IPS DF 4.7 (cell line): ENCODE data around the gene PTS.
"Not testable (repeated sequence)": the region's sequence is repeated elsewhere in the genome, so short reads cannot be mapped to it uniquely, and the experiment has no call there.

Source experiments
- DNase-seq: peaks from one replicate; pipeline ENCODE4 v3.0.0-alpha.2; 2013; ENCODE audit warnings: low spot score; ENCODE audit errors: extremely low read depth

Gene PTS

DNA sequence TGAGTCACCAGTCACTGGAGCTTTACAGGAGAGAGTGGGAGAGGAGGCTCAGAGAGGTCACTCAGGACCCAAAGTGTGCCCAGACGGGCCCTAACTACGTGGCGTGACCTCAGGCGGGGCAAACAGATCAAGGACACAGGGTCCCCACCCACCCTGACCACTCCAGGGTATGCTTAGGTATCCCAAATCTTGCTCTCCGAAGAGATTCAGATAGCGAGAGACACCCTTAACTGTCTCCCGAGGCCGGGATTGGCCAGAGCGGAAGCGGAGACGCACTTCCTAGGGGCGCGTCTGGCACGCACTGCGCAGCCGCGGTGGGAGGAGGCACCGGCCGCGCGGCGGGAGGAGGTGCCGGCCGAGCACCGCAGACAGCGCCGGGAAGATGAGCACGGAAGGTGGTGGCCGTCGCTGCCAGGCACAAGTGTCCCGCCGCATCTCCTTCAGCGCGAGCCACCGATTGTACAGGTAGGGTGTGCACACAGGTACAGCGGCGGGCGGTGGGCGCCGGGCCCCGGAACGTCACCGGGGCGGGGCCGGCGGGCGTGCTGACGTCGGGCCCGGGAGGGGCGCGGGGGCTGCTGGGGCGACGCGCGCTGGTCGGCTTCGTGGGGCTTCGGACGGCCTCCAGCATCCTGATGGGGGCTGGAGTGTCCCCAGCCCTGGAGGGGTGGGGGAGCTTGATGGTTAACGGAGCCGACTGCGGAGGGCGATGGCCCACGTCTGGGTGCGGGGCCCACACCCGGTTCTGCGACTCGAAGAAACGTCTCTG, at the start of gene PTS:
Gene PTS, plus strand, starts transcription at position 367 of the 769 bp plus-strand sequence. Its CDS starts 16 bp downstream, at position 383.
- DNase-seq, result no peak

DNA sequence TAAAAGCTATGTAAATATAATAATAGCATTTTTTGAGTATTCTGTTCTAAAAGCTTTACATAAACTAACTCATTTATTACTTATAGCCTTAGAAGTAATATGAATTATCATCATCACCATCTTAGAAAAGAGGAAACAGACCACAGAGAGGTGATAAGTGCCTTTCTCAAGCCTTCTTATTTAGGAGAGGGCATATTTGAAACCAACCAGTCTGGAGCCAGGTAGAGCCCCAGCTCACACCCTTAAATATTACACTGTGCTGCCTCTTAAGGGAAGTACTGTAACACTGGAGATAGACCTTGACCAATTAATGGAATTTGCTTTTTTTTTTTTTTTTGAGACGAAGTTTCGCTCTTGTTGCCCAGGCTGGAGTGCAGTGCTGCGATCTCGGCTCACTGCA, 48.6 kb upstream of the PTS start:
- no peak for DNase-seq

DNA sequence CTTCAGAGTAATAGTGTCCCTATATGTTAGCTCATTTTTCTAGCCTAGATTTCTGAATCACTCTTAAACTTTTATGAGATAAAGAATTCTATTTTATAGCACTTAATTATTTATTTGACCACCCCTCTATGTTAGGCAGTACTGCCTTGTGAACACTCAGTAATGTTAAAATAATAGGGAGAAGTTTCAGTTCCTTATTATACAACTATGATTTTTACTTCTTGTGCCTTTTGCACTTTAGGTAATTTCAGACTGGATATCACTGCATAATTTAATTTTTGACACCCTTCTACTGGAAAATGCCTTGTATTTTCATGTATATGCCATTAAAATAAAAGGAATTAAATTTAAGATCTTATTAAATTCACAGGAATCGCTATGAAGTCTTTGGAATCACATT, 47.8 kb upstream of the PTS start:
- no peak for DNase-seq

DNA sequence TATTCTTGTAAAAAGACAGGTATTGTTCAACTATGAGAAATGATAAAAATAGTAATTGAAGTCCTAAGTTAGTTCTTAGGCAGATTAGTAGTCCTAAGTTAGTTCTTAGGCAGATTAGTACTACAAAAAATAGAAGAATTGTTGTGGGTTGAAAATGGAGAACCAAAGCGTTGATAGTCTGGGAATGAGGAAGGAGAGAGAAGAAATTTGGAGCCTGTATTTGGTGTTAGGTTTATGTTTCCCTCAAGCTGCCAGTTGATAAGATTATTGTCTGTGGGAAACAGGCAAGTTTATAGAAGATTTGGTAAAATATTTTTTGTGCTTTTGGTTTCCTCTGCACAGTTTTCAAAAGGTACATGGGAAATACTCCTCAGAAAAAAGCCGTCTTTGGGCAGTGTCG, 47.3 kb upstream of the PTS start:
- no peak for DNase-seq

DNA sequence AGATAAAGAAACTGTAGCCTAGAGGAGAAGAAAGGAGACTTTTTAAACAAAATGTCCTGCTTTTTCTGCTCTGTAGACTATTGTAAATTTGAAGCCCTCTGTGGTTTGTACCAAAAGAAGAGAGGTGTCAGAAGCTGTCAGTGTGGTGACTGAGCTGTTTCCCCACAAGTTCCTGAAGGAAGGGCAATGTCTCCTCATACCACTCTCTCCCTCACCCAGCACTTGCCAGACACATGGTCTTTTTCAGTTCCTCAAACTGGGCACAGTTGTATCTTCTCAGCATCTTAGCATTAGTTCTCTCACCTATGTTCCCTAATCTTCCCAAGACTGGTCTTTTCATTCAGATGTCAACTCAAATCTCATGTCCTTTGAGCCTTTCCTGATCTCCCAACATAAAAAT, 46.6 kb upstream of the PTS start:
- no peak for DNase-seq

DNA sequence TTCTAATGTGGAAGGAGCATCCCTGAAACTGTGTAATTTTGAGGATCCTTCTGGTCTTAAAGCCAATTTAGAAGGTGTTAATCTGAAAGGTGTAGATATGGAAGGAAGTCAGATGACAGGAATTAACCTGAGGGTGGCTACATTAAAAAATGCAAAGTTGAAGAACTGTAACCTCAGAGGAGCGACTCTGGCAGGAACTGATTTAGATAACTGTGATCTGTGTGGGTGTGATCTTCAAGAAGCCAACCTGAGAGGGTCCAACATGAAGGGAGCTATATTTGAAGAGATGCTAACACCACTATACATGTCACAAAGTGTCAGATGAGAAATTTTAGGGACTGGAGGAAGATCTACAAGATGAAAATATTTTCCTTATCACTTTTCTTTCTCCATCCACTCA, 43.4 kb upstream of the PTS start:
- DNase-seq, result no peak

DNA sequence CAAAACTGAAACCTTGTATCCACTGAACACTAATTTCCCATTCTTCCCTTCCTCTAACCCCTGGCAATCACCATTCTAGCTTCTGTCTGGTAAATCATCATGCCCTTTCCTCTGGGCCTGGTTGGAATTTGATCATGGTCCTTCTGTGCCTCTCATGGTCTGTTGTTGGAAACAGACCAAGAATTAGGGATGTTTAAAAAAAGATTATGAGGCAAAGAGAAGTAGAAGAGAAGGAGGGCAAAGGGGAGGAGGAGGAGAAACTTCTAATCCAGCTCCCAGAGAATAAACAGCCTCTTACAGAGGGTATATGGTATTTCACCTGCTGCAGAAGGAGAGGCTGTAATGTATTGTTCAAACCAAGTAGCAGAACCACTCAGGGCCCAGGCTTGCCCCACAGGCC, 40.3 kb upstream of the PTS start:
- DNase-seq, result no peak

DNA sequence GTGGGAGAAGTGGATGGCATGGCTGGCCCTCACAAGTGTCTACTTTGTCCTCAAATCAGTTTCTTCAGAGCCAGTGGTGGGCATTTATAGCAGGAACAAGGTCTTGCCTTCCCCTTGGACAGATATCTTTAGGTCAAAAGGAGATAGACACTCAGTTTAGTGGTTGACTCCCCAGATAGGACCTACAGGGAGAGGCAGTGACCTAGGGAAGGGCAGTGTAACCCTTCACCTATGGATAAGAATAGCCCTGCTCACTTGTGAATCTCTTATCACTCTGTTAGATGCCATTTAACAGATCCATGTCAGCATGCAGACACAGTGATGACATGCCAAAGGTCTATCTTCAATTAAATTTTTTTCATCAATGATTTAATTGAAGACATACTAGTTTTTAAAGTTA, 39.9 kb upstream of the PTS start:
- no peak for DNase-seq

DNA sequence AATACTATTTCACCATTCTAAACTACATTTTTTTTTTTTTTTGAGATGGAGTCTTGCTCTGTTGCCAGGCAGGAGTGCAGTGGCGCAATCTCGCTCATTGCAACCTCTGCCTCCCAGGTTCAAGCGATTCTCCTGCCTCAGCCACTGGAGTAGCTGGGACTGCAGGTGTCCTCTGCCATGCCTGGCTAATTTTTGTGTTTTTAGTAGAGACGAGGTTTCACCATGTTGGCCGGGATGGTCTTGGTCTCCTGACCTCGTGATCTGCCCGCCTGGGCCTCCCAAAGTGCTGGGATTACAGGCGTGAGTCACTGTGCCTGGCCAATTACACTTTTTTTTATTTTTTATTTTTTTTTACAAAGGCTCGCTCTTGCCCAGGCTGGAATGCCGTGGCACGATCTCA, 31.1 kb upstream of the PTS start:
- not testable (repeated sequence) for DNase-seq

DNA sequence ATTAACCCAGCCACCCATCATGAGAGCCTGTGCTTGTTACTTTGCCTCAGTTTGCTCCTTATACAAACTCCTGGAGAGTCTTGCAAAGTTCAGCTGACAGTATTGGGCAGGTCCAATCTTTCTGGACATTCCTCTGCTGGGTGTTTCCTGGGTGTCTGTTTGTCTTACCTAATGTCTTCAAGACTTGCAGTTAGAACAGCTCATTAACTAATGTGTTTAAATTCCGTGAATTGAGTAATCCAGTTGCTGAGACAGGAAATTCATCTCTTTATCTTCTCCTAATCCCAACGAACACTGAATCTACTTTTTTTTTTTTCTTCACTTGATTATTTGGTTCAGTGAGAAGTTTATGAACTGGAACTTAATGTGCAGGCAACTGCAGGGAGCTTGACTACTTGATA, 30.3 kb upstream of the PTS start:
- no peak for DNase-seq

DNA sequence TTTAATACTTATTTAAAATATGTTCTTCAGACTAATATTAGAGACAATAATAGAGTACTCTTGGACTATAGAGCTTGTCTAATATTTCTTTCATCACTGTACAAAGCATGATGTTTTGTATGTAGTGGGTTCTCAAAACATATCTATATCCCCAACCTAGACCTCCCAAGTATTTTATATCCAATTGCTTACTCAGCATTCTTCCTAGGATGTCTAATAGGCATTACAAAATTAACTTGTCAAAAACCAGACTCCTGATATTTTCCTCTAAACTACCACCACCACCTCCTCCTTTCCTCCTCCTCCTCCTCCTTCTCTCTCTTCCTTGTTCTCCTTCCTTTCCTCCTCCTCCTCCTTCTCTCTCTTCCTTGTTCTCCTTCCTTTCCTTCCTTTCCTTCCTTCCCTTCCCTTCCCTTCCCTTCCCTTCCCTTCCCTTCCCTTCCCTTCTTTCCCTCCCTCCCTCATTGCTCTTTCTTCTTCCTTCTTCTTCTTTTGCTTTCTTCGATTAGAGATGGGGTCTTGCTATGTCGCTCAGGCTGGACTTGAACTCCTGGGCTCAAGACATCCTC, 29.6 kb upstream of the PTS start:
- no peak for DNase-seq

DNA sequence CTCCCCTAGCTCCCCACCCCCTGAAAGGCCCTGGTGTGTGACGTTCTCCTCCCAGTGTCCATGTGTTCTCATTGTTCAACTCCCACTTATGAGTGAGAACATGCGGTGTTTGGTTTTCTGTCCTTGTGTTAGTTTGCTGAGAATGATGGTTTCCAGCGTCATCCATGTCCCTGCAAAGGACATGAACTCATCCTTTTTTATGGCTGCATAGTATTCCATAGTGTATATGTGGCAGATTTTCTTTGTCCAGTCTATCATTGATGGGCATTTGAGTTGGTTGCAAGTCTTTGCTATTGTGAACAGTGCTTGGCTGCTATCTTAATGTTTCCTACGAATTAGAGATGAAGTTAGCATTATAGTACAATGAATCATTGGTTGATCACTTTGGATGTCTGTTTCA, 27.1 kb upstream of the PTS start:
- not testable (repeated sequence) for DNase-seq

DNA sequence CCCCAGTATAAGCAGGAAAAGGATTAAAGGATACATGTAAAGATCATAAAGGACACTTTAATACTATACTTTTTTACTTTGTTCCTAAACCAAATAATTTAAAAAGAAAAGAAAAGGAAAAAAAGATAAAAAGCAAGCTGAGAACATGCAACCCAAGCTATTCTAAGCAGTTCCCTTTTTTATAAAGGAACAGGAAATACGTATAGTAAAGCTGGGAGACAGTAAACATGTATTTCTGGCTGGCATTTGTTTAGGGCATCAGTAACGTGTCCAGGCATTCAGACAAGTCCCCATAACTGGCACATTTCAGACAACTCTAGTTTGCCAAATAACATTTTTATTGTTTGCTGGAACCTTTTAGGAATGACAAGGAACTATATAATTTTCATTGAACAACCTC, 26.0 kb upstream of the PTS start:
- DNase-seq, result no peak

DNA sequence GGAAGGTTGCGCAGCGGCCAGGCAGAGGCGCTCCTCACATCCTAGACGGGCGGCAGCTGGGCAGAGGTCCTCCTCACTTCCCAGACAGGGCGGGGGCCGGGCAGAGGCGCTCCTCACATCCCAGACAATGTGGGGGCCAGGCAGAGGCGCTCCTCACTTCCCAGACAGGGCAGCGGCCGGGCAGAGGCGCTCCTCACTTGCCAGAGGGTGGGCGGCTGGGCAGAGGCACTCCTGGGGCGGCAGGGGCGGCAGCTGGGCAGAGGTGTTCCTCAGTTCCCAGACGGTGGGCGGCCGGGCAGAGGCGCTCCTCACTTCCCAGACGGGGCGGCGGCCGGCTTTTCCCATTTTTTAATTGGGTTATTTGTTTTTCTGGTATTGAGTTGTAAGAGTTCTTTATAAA, 20.2 kb upstream of the PTS start:
- DNase-seq, result no peak

DNA sequence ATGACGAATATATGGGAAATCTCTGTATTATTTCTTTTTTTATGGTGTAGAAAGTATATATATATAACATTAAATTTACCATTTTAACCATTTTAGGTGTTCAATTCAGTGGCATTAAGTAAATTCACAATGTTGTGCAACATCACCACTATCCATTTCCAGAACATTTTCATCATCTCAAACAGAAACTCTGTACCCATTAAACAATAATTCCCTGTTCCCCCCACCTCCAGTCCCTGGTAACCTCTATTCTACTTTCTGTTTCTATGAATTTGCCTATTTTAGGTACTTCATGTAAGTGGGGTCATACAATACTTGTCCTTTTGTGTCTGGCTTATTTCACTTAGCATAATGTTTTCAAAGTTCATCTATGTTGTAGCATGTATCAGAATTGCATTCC, 15.3 kb upstream of the PTS start:
- no peak for DNase-seq

DNA sequence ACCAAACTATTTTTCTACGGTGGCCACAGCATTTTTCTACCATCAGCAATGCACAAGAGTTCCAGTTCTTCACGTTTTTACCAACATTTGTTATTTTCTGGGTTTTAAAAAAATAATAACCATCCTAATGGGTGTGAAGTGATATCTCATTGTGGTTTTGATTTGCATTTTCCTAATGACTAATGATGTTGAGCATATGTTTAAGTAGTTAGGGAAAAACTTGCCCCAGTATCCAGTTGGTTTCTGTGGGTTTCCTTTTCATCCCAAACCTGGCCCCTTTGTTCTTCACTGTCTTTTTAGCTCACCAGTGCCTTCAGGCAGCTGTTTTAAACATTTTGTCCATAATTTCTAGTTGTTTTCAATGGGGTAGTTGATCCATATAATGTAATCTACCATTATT, 14.7 kb upstream of the PTS start:
- no peak for DNase-seq

DNA sequence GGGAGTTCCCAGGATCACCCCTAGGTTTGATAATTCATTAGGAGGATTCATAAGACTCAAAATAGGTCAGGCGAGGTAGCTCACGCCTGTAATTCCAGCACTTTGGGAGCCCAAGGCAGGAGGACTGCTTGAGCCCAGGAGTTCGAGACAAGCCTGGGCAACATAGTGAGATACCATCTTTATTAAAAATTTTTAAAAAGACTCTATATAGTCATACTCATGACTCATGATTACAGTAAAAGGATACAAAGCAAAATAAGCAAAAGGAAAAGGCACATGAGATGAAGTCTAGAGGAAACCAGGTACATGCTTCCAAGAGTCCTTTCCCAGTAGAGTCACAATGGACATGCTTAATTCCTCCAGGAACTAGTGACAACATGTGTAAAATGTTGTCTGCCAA, 13.9 kb upstream of the PTS start:
- no peak for DNase-seq

DNA sequence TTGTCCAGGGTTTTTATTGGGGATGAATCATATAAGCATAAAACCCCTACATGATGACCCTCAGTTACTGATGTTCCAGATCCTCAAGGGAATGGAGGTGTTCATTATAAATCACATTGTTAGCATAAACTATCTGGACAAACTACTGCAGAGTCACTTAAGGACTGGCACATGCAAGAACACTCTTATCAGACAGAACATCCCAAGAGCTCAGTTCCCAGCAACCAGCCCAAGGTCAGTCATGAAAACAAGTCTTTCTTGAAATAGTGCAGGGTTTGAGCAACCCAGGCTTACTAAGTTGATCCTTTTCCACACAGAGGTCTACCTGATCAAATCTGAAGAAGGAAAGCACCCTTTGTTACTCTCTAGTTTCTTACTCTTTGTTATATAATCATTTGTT, 13.5 kb upstream of the PTS start:
- no peak for DNase-seq

DNA sequence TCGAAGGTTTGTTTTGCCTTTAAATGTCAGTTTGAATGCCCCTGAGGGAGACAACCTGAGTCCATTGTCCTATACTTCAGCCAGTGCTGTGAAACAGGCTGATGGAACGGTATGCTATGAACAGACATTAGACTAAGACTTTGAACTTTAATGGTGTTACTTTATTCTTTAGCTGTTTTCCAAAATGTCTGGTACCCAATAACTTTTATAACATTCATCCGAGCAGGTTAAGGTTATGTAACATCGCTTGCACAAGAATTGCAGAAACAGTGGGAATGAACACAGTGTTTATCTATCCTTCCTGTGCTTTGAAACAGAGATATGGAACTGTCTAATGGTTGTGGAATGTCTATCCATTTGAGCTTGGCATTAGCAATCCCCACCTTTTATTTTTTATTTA, 12.5 kb upstream of the PTS start:
- DNase-seq, result no peak

DNA sequence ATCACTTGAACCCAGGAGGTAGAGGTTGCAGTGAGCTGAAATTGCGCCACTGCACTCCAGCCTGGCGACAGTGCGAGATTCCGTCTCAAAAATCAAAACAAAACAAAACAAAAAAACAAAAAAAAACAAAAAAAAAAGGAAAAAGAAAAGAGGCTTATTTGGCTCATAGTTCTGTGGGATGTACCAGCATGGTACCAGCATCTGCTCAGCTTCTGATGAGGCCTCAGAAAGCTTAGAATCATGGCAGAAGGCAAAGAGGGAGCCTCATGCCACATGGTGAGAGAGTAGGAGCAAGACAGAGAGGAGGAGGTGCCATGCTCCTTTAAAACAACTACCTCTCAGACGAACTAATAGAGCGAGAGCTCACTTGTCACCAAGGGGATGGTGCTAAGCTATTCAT, 10.6 kb upstream of the PTS start:
- DNase-seq, result no peak

DNA sequence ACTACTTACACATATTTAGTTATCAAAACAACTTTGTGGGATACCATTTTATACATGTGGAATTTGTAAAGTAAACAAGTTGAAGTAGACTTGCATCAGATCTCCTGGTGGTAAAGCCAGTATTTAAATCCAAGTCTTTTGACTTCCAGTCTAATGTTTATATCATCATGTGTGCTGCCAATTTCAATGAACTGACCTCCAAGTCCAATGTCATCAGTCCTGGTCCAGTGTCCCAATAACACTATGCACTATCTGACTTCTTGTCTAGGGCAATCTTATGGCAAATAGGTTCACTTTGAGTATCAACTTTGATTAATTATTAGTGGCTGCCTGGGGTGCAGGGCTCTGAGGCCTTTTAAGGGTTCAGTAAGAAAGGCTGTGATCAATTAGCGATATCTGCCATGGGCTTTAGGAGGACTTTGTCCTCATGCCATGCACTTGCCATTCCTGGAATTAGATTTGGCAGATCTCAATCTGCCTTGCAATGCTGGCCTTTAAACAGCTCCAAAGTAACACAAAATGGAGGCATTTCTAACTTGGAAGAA, 9.6 kb upstream of the PTS start:
- DNase-seq, result no peak

DNA sequence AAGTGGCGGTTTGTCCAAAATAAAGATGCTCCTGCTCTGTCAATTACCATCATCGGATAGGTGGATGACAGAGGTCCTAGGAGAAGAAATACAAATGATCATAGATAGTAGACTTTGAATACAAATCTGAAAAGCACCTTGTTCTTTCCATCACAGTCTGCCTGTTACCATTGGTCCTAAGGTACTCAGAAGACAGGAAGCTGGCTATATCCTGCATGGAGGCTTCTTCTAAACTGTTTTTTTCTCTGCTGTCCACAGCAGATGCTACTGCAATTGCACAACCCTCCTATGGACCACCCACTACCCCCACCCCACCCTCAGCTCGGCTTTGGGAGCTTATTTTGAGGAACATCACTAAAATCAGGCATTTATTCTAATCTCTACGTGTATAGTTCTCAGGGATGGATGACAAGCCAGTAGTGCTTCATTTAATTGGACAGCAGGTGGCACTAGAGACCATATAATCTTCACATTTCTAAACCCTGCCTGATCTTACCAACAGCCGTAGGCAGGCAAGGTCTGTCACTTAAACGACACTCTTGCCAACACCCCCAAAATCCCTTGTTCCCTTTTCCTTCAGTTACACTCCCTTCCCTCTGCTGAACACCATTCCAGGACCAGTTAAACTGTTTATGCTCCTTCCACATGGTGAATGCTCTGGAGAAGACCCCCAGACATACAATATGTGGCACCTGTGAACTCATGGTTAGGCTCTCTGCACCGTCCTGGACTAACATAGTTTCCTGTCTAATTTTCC, 6.6 kb upstream of the PTS start:
- DNase-seq, result no peak
